SK-N-SH treated with all-trans-retinoic acid at 6 μM for 48 hours (cell line): ENCODE measurements around the gene NPEPL1.

ENCODE experiments used
- ATAC-seq: fragments of 200-7000 bp; cut with Tn5 transposase; 3 replicates; pipeline ENCODE4 v1.9.1; 2020; ENCODE audit warnings: mild to moderate bottlenecking, moderate library complexity
- ARNTL ChIP-seq: fragments of 450-650 bp; formaldehyde crosslinking; IDR thresholded peaks from 2 replicates; pipeline ENCODE4 v1.5.0; 2020; ENCODE audit warnings: low read depth, mild to moderate bottlenecking, moderate library complexity, borderline replicate concordance
- BACH2 ChIP-seq: fragments of 250-450 bp; sonication (Bioruptor Pico); IDR thresholded peaks from 2 replicates; pipeline ENCODE4 v1.9.0; 2021; ENCODE audit warnings: mild to moderate bottlenecking, borderline replicate concordance
- CSDC2 ChIP-seq: fragments of 250-450 bp; sonication (Bioruptor Pico); IDR thresholded peaks from 2 replicates; pipeline ENCODE4 v1.5.0; 2020; ENCODE audit warnings: mild to moderate bottlenecking, moderate library complexity
- ESRRG ChIP-seq: fragments of 250-450 bp; sonication (Bioruptor Pico); IDR thresholded peaks from 2 replicates; pipeline ENCODE4 v1.6.1; 2021; ENCODE audit warnings: mild to moderate bottlenecking
- GLIS3 ChIP-seq: fragments of 250-450 bp; sonication (Bioruptor Pico); IDR thresholded peaks from 2 replicates; pipeline ENCODE4 v1.5.0; 2020; ENCODE audit warnings: mild to moderate bottlenecking, moderate library complexity
- ISL1 ChIP-seq: fragments of 250-450 bp; sonication (Bioruptor Pico); IDR thresholded peaks from 2 replicates; pipeline ENCODE4 v2.1.2; 2022; ENCODE audit warnings: mild to moderate bottlenecking, moderate library complexity
- OSR1 ChIP-seq: fragments of 250-450 bp; sonication (Bioruptor Pico); IDR thresholded peaks from 2 replicates; pipeline ENCODE4 v1.8.0; 2022; ENCODE audit warnings: moderate library complexity, mild to moderate bottlenecking, inconsistent platforms
- PPARA ChIP-seq: fragments of 250-450 bp; sonication (Bioruptor Pico); IDR thresholded peaks from 2 replicates; pipeline ENCODE4 v1.5.0; 2020; ENCODE audit warnings: mild to moderate bottlenecking, borderline replicate concordance
- RARB ChIP-seq: fragments of 250-450 bp; sonication (Bioruptor Pico); IDR thresholded peaks from 2 replicates; pipeline ENCODE4 v1.8.0; 2021; ENCODE audit warnings: mild to moderate bottlenecking, moderate library complexity
- SNAI2 ChIP-seq: fragments of 250-450 bp; sonication (Bioruptor Pico); IDR thresholded peaks from 2 replicates; pipeline ENCODE4 v1.5.0; 2020; ENCODE audit warnings: mild to moderate bottlenecking, moderate library complexity
- TCF4 ChIP-seq: fragments of 250-450 bp; sonication (Bioruptor Pico); IDR thresholded peaks from 2 replicates; pipeline ENCODE4 v1.8.0; 2021; ENCODE audit warnings: mild to moderate bottlenecking, moderate library complexity, borderline replicate concordance
- TOX ChIP-seq: fragments of 250-450 bp; sonication (Bioruptor Pico); IDR thresholded peaks from 2 replicates; pipeline ENCODE4 v1.8.0; 2021; ENCODE audit warnings: mild to moderate bottlenecking, moderate library complexity, borderline replicate concordance
- ZC3H10 ChIP-seq: fragments of 250-450 bp; sonication (Bioruptor Pico); IDR thresholded peaks from 2 replicates; pipeline ENCODE4 v1.5.1; 2021; ENCODE audit warnings: mild to moderate bottlenecking, moderate library complexity
- ZFP3 ChIP-seq: fragments of 250-450 bp; sonication (Bioruptor Pico); IDR thresholded peaks from 2 replicates; pipeline ENCODE4 v1.5.0; 2020; ENCODE audit warnings: mild to moderate bottlenecking, moderate library complexity
- ZFP30 ChIP-seq: fragments of 450-650 bp; formaldehyde crosslinking; IDR thresholded peaks from 2 replicates; pipeline ENCODE4 v1.5.0; 2022; ENCODE audit warnings: mild to moderate bottlenecking, moderate library complexity
- ZNF565 ChIP-seq: fragments of 450-650 bp; formaldehyde crosslinking; conservative IDR thresholded peaks from 2 replicates; pipeline ENCODE4 v1.5.0; 2020; ENCODE audit warnings: low read depth, mild to moderate bottlenecking, moderate library complexity
- ZNF70 ChIP-seq: fragments of 450-650 bp; formaldehyde crosslinking; IDR thresholded peaks from 2 replicates; pipeline ENCODE4 v1.5.0; 2020; ENCODE audit warnings: mild to moderate bottlenecking, moderate library complexity
- ZNF8 ChIP-seq: fragments of 450-650 bp; formaldehyde crosslinking; IDR thresholded peaks from 2 replicates; pipeline ENCODE4 v1.5.0; 2020; ENCODE audit warnings: mild to moderate bottlenecking, moderate library complexity
- TF ChIP-seq, protein P1 (sequence below): fragments of 250-450 bp; sonication (Bioruptor Pico); IDR thresholded peaks from 2 replicates; pipeline ENCODE4 v1.5.1; 2021; ENCODE audit warnings: mild to moderate bottlenecking, moderate library complexity
- TF ChIP-seq, protein P2 (sequence below): fragments of 250-450 bp; sonication (Bioruptor Pico); IDR thresholded peaks from 2 replicates; pipeline ENCODE4 v1.8.0; 2021; ENCODE audit warnings: low read depth, mild to moderate bottlenecking, moderate library complexity, borderline replicate concordance
- TF ChIP-seq, protein P3 (sequence below): fragments of 250-450 bp; sonication (Bioruptor Pico); IDR thresholded peaks from 2 replicates; pipeline ENCODE4 v1.5.0; 2020; ENCODE audit warnings: mild to moderate bottlenecking, moderate library complexity
- TF ChIP-seq, protein P4 (sequence below): fragments of 250-450 bp; sonication (Bioruptor Pico); IDR thresholded peaks from 2 replicates; pipeline ENCODE4 v1.5.1; 2020; ENCODE audit warnings: low read depth, mild to moderate bottlenecking, moderate library complexity

Gene NPEPL1

DNA sequence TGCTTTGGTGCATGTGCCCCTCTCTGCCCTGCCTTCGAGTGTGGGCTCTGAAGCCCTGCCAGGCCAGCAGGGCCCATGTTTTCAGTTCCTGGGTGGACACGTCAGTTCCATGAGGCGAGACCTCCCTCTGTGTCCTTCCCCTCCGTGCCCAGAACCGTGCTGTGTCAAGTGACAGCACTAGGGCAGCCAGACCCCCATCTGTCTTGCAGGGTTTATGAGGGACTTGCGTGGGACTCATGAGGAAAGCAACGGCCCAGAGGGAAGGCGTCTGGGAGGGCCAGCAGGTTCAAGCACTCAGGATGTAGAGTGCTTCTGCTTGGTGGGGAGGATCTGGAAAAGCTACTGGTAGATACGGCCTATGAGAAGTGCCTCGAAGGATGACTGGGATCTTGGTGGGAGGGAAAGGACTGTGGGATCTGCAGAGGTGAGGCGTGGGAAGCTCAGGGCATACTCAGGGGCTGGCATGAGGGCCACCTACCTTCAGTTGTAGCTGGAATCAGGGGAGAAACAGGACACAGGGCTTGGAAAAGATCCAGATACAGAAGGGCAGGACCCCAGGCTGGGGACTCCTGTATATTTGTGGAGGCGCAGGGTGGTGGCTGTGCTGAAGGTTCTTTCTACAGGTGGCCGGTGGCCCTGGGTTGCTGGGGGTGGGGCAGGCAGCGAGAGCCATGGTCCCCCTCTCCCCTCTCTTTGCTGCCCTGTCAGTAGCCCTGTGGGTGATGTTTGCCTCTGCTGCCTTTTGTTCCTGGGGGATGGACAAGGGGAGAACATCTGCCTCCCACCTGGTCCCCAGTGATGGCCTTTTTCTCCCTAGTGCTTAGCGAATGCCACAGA lies 5.5 kb downstream of the NPEPL1 start:
- TF ChIP-seq ZC3H10 (CRISPR knock-in tag): no peak
- TF ChIP-seq, protein P1, sequence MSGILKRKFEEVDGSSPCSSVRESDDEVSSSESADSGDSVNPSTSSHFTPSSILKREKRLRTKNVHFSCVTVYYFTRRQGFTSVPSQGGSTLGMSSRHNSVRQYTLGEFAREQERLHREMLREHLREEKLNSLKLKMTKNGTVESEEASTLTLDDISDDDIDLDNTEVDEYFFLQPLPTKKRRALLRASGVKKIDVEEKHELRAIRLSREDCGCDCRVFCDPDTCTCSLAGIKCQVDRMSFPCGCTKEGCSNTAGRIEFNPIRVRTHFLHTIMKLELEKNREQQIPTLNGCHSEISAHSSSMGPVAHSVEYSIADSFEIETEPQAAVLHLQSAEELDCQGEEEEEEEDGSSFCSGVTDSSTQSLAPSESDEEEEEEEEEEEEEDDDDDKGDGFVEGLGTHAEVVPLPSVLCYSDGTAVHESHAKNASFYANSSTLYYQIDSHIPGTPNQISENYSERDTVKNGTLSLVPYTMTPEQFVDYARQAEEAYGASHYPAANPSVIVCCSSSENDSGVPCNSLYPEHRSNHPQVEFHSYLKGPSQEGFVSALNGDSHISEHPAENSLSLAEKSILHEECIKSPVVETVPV: no peak
- ATAC-seq: no peak

DNA sequence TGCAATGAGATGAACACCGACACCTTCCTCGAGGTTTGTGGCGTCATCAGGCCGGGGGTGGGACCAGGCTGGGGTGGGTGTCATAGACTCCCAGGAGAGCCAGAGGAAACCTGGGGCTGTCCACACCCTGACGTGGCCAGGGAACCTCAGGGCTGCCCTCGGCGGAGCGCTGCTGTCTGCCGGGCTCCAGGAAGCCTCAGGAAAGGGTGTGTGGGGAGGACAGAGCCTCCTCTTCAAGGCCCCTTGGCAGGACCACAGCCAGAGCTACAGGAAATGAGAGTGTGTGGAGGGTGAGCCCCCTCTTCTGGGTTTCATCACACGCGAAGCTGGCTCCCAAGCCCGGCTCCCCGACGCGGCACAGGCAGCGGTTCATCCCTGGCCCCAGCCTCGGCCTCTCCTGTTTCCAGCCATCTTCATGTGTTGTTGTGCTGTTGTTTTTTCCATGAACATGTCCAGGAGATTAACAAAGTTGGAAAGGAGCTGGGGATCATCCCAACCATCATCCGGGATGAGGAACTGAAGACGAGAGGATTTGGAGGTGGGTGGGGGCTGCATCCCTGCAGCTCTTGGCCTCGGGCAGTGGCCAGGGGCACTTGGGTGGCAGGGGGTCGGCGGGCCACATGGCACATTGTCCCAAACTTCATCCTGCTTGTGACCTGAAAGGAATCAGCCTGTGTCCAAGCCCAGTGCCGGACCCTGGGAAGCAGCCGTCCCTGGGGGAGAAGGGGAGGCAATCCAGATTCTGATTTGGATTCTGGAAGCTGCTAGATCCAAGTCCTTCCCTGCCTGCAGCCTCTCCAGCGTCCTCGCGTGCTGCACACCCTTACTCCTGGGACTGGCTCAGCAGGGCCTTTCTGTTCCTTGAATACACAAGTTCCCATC lies 6.4 kb downstream of the NPEPL1 start:
- ATAC-seq: no peak

DNA sequence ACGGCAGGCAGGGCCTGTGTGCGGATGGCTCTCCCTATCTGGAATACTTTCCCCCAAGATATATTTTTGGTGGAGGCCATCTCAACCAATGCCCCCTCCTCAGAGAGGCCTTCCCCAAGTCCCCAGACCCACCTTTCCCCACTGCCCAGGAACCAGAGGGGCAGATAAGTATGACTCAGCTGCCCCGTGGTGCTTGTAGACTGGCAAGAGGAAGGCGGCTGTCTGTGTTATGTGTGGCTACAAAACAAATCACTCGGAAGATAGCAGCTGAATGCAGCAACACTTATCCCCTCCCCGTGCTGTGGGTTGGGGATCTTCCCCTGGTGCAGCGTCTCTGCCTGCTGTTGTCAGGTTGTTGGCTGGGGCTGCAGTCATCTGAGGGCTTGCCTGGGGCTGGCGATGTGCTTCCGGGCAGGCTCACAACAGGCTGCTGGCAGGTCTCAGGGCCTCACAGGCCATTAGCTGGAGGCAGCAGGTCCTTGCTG lies 7.1 kb downstream of the NPEPL1 start:
- no peak for TF ChIP-seq GLIS3
- ATAC-seq: no peak

More for the DNA sequence above, 6.4 kb downstream of the NPEPL1 start:
- TF ChIP-seq TOX (no peak), RARB (CRISPR knock-in tag) (no peak)

DNA sequence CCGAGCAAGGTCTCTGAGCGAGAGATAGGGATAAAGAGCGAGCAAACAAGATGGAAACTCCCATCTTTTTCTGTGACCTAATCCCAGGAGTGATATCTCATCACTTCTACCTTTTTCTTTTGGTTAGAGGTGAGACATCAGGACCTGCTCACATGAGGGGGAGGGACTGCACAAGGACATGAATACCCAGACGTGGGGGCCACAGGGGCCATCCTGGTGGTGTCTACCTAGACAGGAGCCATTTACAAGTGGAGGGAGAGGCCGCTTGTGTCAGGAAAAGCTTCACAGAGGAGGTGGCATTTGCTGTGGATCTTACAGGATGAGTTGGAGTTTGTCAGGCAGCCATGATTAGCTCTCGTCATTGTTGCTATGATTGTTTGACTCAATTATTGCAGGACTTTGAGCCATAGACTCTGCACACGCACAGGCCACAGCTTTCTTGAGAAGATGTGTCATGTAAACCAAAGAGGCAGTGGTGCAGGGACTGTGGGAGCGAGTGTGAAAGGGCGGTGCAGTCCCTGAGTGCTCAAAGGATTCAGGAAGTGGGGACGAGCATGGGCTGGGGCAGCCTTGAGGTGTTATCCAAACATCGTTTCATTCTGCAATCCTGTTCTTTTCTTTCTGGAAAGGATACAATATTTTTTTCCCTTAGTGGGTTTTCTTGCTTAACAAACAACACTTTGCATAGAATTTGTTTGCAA lies 7.7 kb downstream of the NPEPL1 start:
- TF ChIP-seq ARNTL (CRISPR knock-in tag): no peak
- TF ChIP-seq ISL1: no peak
- no peak for TF ChIP-seq OSR1 (CRISPR knock-in tag)
- ATAC-seq: no peak

DNA sequence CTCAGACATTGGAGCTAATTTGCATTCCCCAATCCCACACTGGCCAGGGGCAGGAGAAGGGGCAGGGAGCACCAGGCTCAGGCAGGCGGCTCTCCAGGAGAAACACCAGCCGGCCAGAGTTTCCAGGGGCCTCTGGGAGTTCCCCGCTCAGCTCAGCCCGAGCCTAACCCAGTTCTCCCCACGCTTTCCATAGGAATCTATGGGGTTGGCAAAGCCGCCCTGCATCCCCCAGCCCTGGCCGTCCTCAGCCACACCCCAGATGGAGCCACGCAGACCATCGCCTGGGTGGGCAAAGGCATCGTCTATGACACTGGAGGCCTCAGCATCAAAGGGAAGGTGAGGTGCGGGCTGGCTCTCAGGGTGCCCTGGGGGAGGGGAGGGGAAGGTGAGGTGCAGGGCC lies 8.2 kb downstream of the NPEPL1 start:
- TF ChIP-seq, protein P1: no peak
- TF ChIP-seq PPARA (CRISPR knock-in tag) (no peak), ARNTL (CRISPR knock-in tag) (no peak), ZFP30 (CRISPR knock-in tag) (no peak), ZNF70 (no peak), ZNF565 (CRISPR knock-in tag) (no peak), OSR1 (CRISPR knock-in tag) (no peak), ZFP3 (CRISPR knock-in tag) (no peak), TOX (no peak), SNAI2 (CRISPR knock-in tag) (no peak), CSDC2 (CRISPR knock-in tag) (no peak), TCF4 (CRISPR knock-in tag) (no peak), BACH2 (CRISPR knock-in tag) (no peak), ZNF8 (no peak), RARB (CRISPR knock-in tag) (no peak), ESRRG (no peak)
- TF ChIP-seq, protein P2, sequence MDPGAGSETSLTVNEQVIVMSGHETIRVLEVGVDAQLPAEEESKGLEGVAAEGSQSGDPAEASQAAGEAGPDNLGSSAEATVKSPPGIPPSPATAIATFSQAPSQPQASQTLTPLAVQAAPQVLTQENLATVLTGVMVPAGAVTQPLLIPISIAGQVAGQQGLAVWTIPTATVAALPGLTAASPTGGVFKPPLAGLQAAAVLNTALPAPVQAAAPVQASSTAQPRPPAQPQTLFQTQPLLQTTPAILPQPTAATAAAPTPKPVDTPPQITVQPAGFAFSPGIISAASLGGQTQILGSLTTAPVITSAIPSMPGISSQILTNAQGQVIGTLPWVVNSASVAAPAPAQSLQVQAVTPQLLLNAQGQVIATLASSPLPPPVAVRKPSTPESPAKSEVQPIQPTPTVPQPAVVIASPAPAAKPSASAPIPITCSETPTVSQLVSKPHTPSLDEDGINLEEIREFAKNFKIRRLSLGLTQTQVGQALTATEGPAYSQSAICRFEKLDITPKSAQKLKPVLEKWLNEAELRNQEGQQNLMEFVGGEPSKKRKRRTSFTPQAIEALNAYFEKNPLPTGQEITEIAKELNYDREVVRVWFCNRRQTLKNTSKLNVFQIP (CRISPR knock-in tag): no peak
- TF ChIP-seq, protein P3, sequence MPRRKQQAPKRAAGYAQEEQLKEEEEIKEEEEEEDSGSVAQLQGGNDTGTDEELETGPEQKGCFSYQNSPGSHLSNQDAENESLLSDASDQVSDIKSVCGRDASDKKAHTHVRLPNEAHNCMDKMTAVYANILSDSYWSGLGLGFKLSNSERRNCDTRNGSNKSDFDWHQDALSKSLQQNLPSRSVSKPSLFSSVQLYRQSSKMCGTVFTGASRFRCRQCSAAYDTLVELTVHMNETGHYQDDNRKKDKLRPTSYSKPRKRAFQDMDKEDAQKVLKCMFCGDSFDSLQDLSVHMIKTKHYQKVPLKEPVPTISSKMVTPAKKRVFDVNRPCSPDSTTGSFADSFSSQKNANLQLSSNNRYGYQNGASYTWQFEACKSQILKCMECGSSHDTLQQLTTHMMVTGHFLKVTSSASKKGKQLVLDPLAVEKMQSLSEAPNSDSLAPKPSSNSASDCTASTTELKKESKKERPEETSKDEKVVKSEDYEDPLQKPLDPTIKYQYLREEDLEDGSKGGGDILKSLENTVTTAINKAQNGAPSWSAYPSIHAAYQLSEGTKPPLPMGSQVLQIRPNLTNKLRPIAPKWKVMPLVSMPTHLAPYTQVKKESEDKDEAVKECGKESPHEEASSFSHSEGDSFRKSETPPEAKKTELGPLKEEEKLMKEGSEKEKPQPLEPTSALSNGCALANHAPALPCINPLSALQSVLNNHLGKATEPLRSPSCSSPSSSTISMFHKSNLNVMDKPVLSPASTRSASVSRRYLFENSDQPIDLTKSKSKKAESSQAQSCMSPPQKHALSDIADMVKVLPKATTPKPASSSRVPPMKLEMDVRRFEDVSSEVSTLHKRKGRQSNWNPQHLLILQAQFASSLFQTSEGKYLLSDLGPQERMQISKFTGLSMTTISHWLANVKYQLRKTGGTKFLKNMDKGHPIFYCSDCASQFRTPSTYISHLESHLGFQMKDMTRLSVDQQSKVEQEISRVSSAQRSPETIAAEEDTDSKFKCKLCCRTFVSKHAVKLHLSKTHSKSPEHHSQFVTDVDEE (CRISPR knock-in tag): no peak
- TF ChIP-seq, protein P4, sequence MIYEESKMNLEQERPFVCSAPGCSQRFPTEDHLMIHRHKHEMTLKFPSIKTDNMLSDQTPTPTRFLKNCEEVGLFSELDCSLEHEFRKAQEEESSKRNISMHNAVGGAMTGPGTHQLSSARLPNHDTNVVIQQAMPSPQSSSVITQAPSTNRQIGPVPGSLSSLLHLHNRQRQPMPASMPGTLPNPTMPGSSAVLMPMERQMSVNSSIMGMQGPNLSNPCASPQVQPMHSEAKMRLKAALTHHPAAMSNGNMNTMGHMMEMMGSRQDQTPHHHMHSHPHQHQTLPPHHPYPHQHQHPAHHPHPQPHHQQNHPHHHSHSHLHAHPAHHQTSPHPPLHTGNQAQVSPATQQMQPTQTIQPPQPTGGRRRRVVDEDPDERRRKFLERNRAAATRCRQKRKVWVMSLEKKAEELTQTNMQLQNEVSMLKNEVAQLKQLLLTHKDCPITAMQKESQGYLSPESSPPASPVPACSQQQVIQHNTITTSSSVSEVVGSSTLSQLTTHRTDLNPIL (CRISPR knock-in tag): no peak
- TF ChIP-seq, all 23 proteins: peak for 0
- ATAC-seq: no peak
